Measurements from ENCODE around the gene TSEN15. TPM values are rescaled to one million over a fixed set of nuclear protein-coding genes. Genes with fewer than 3 reads are reported as not detected.

The TSEN15 gene
- total RNA-seq, 1 donor from 2014 or later = 52.4 TPM

DNA sequence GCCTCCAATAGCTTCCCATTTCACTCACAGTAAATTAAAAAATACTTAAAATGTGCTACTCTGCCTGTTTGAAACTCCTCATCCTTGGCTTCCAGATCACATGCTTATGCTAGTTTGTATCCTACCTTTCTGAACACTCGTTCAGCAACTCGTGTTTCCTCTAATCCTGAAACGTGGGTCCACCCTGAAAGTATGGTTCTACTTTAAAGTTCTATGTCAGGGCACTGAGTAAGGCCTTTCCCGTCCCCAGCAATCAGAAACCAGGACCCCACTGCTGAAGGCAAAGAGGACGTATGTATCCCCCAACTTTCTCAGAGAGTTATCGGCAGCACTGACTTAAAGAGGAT is 419 bp upstream of the TSEN15 start:
- DNase-seq (ENCODE audit: low read depth) = peak; percentile 18
- FAIRE-seq = no peak
- Histone ChIP-seq H3K27me3 (ENCODE audit: control insufficient read depth, insufficient read depth, low read length) (no peaks in the 10 kb centered on the region), H3K4me3 (ENCODE audit: low read depth, low read length) (peak overlapping the region; percentile 59), H3K36me3 (ENCODE audit: control insufficient read depth, insufficient read depth, low read length) (peaks cover 3% of the 10 kb centered on the region)
- TF ChIP-seq, protein P1, sequence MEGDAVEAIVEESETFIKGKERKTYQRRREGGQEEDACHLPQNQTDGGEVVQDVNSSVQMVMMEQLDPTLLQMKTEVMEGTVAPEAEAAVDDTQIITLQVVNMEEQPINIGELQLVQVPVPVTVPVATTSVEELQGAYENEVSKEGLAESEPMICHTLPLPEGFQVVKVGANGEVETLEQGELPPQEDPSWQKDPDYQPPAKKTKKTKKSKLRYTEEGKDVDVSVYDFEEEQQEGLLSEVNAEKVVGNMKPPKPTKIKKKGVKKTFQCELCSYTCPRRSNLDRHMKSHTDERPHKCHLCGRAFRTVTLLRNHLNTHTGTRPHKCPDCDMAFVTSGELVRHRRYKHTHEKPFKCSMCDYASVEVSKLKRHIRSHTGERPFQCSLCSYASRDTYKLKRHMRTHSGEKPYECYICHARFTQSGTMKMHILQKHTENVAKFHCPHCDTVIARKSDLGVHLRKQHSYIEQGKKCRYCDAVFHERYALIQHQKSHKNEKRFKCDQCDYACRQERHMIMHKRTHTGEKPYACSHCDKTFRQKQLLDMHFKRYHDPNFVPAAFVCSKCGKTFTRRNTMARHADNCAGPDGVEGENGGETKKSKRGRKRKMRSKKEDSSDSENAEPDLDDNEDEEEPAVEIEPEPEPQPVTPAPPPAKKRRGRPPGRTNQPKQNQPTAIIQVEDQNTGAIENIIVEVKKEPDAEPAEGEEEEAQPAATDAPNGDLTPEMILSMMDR (IDR thresholded peaks at IDR 0.05; ENCODE audit: insufficient read depth, low read length, severe bottlenecking) = no peak

DNA sequence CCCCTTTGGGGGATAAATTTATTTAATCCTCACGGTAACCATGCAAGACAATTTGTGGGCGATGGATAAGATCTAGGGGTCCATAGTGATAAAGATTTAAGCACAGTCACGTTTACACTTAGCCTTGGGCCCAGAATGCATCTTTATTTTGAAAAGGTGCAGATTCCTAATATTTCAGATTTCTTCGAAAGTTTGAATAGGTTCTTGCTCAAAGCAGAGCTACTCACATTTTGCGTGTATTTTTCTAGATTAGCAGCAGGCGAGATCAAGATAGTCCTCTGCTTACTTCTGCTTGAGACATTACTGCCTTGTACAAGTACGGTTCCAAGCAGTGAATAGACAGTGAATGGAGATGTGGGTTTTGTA is 647 bp downstream of the TSEN15 start:
- TF ChIP-seq, protein P1 (IDR thresholded peaks at IDR 0.05; ENCODE audit: insufficient read depth, low read length, severe bottlenecking) = no peak
- Histone ChIP-seq H3K27me3 (ENCODE audit: control insufficient read depth, insufficient read depth, low read length) (no peaks in the 10 kb centered on the region), H3K4me3 (ENCODE audit: low read depth, low read length) (peak overlapping the region; percentile 59), H3K36me3 (ENCODE audit: control insufficient read depth, insufficient read depth, low read length) (peaks cover 3% of the 10 kb centered on the region)
- no peak for DNase-seq (ENCODE audit: low read depth)
- no peak for FAIRE-seq

DNA sequence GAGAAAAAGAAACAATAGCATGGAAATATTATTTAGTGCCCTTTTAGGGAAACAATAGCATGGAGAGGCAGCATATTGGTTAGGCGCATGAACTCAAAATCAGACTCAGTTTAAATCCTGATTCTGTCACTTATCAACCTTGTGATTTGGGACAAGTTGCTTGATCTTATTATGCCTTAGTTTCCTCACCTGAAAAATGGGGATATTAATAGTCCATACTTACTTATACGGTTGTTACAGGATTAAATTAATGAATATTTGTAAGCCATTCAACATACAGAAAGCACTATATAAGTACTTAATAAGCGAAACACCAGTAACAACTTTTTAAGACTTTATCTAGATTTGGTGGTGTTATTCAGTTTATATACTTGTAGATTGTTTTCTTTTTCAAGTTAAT is 1.2 kb downstream of the TSEN15 start:
- FAIRE-seq (no peak), DNase-seq (ENCODE audit: low read depth) (no peak)
- H3K27me3 ChIP-seq (ENCODE audit: control insufficient read depth, insufficient read depth, low read length) = no peaks in the 10 kb centered on the region
- H3K36me3 ChIP-seq (ENCODE audit: control insufficient read depth, insufficient read depth, low read length) = peaks cover 3% of the 10 kb centered on the region
- H3K4me3 ChIP-seq (ENCODE audit: low read depth, low read length) = no peak overlapping the region
- TF ChIP-seq, protein P1 (IDR thresholded peaks at IDR 0.05; ENCODE audit: insufficient read depth, low read length, severe bottlenecking) = no peak

DNA sequence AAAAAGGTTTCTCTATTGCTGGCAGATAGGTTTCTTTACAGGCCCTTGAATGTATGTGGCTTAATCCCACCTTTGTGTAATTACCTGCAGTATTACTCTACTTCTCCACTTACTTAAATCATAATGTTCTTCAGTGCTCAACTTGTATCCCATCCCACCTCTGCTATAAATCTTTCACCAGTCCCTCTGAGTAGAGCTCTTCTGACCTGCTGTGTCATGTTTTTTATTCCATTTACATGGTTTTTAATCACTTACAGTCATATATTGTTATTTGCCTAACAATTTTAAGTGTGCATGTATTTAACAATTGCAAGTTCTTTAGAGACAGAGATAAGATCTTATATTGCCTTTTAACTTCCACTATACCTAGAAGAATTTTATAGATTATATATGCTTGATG is 2.4 kb downstream of the TSEN15 start:
- no peak for DNase-seq (ENCODE audit: low read depth)
- peaks cover 3% of the 10 kb centered on the region for H3K36me3 ChIP-seq (ENCODE audit: control insufficient read depth, insufficient read depth, low read length)
- no peak overlapping the region for H3K4me3 ChIP-seq (ENCODE audit: low read depth, low read length)
- no peak for FAIRE-seq
- TF ChIP-seq, protein P1 (IDR thresholded peaks at IDR 0.05; ENCODE audit: insufficient read depth, low read length, severe bottlenecking) = no peak
- H3K27me3 ChIP-seq (ENCODE audit: control insufficient read depth, insufficient read depth, low read length) = no peaks in the 10 kb centered on the region

DNA sequence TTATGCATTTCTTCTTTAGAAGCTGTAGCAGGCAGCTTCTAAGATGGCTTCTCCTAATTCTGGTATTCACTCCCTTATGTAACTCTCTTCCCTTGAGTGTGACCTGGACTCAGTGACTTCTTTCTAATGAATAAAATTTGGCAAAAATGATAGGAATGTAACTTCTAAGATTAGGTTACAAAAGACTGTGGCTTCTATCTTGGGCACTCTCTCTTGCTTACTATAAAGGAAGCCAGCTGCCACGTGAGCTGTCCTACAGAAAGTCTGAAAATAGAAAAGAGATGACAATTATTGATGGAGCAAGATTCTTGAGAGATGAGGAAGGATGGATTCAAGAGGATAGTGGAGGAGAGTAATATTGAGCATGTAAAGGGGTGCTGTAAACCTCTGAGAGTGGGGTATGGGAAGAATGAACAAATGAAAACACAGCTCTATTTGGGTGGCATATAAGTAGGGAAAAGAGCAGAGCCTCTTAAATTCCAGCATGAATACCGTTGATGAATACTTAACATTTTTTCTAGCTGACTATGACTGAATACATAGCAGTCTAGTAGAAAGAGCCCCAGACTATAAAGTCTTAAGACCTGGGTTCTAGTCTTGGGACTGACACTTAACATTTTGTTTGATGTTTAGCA is 5.5 kb downstream of the TSEN15 start:
- H3K27me3 ChIP-seq (ENCODE audit: control insufficient read depth, insufficient read depth, low read length) = no peaks in the 10 kb centered on the region
- H3K4me3 ChIP-seq (ENCODE audit: low read depth, low read length) = no peak overlapping the region
- DNase-seq (ENCODE audit: low read depth) (no peak), FAIRE-seq (no peak)
- peaks cover 3% of the 10 kb centered on the region for H3K36me3 ChIP-seq (ENCODE audit: control insufficient read depth, insufficient read depth, low read length)
- TF ChIP-seq, protein P1 (IDR thresholded peaks at IDR 0.05; ENCODE audit: insufficient read depth, low read length, severe bottlenecking) = no peak

DNA sequence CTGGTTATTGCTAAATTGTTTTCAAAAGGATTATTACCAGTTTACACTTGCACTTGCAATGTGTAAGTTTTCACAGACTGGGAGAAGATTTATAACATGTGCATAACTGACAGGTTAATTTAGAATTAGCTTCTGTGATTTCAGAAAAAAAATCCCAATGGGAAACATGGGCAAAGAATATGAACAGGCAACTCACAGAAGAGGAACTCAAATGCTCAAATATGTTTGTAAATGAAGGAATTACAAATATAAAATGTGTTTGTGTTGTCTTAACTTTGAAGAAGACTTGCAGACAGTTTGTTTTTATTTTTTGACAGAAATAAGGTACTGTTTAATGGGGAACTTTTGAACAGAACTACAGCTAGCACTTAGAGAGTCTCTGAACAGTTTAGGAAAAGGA is 8.4 kb downstream of the TSEN15 start:
- TF ChIP-seq, protein P1 (IDR thresholded peaks at IDR 0.05; ENCODE audit: insufficient read depth, low read length, severe bottlenecking) = no peak
- DNase-seq (ENCODE audit: low read depth) (no peak), FAIRE-seq (no peak)
- no peaks in the 10 kb centered on the region for H3K27me3 ChIP-seq (ENCODE audit: control insufficient read depth, insufficient read depth, low read length)
- H3K4me3 ChIP-seq (ENCODE audit: low read depth, low read length) = no peak overlapping the region
- peaks cover 3% of the 10 kb centered on the region for H3K36me3 ChIP-seq (ENCODE audit: control insufficient read depth, insufficient read depth, low read length)

Measured in bronchial epithelial cell (primary cell).